Measurements from ENCODE around the gene CSNK1G3. TPM values are rescaled to one million over a fixed set of nuclear protein-coding genes. Genes with fewer than 3 reads are reported as not detected.
"Not testable (repeated sequence)": the region's sequence is repeated elsewhere in the genome, so short reads cannot be mapped to it uniquely, and the experiment has no call there.

Gene CSNK1G3
- polyA plus RNA-seq, 1 experiment: 40.9 TPM

DNA sequence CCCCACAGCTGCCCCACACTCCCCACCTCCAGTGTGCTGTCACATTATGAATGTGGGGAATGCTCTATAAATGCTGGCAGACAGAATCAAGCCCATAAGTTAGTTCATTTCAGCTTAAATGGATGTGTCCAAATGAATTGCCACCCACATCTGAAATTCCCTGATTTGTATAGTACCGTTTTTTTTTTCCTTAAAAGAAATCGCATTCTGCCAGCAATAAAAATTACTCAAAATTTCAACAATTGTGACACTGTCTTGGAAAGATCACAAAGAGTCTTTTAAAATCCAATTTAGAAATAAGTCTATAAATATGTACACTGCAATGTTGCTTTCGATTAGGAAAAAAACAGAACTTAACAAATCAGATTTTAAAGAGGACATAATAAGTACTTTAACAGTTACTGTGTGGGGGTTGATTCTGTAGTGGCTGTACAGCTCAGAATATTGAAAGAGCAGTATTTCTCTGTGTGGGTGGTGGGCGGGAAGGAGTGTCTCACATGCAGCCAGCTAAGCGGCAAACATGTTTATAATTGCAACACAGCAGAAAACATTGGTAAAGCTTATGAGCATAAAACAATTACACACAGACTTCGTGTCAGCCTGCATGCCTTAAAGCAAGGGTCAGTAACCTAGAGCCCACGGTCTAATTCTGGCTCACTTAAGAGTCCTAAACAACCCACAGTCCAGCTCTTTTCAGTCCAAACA lies 24.9 kb upstream of the CSNK1G3 start:
- H3K27me3 ChIP-seq (ENCODE audit: control insufficient read depth, insufficient read depth, low read length): no peaks in the 10 kb centered on the region
- no peak overlapping the region for H3K27ac ChIP-seq (ENCODE audit: low read depth, low read length)
- POLR2A ChIA-PET: interaction anchor here (0.5 to 0.7 kb wide), 2 partner anchors 21 to 30 kb away, joined by 3 to 5 read pairs; no protein-coding TSS in a partner anchor
- DNase-seq (ENCODE audit: low read depth, low spot score): peak; percentile 6
- no peaks in the 10 kb centered on the region for H3K9me3 ChIP-seq (ENCODE audit: control insufficient read depth, insufficient read depth, low read length)
- CTCF ChIA-PET: interaction anchor here (3.3 kb wide), 1 partner anchor 64 kb away, joined by 11 read pairs; the partner anchor contains the start of gene CEP120
- TF ChIP-seq, protein P1, sequence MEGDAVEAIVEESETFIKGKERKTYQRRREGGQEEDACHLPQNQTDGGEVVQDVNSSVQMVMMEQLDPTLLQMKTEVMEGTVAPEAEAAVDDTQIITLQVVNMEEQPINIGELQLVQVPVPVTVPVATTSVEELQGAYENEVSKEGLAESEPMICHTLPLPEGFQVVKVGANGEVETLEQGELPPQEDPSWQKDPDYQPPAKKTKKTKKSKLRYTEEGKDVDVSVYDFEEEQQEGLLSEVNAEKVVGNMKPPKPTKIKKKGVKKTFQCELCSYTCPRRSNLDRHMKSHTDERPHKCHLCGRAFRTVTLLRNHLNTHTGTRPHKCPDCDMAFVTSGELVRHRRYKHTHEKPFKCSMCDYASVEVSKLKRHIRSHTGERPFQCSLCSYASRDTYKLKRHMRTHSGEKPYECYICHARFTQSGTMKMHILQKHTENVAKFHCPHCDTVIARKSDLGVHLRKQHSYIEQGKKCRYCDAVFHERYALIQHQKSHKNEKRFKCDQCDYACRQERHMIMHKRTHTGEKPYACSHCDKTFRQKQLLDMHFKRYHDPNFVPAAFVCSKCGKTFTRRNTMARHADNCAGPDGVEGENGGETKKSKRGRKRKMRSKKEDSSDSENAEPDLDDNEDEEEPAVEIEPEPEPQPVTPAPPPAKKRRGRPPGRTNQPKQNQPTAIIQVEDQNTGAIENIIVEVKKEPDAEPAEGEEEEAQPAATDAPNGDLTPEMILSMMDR (IDR thresholded peaks at IDR 0.05; ENCODE audit: low read depth, low read length): no peak
- no peak overlapping the region for H3K4me3 ChIP-seq (ENCODE audit: low read depth, low read length)

DNA sequence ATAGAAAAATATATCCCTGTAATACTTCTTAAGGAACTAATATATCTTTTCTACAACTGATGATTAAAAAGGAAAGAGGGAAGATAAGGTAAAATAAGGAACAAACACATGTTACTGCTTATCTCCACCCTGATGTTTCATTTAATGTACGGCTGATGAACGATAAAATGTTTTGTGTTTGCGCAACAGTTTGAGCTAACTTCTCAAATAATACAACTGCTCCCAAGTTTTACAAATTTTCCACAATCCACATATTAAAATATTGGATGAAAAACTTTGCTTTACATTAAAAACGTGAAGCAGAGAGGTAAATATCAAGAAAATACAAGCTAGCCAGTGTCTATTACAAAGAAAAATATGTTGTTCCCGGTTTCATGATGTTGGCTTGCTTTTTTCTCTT lies 21.0 kb upstream of the CSNK1G3 start:
- no peak overlapping the region for H3K27ac ChIP-seq (ENCODE audit: low read depth, low read length)
- no peak overlapping the region for H3K4me3 ChIP-seq (ENCODE audit: low read depth, low read length)
- CTCF ChIA-PET: no interaction called here
- DNase-seq (ENCODE audit: low read depth, low spot score): no peak
- TF ChIP-seq, protein P1 (IDR thresholded peaks at IDR 0.05; ENCODE audit: low read depth, low read length): no peak
- H3K27me3 ChIP-seq (ENCODE audit: control insufficient read depth, insufficient read depth, low read length): no peaks in the 10 kb centered on the region
- POLR2A ChIA-PET: no interaction called here
- H3K9me3 ChIP-seq (ENCODE audit: control insufficient read depth, insufficient read depth, low read length): no peaks in the 10 kb centered on the region

DNA sequence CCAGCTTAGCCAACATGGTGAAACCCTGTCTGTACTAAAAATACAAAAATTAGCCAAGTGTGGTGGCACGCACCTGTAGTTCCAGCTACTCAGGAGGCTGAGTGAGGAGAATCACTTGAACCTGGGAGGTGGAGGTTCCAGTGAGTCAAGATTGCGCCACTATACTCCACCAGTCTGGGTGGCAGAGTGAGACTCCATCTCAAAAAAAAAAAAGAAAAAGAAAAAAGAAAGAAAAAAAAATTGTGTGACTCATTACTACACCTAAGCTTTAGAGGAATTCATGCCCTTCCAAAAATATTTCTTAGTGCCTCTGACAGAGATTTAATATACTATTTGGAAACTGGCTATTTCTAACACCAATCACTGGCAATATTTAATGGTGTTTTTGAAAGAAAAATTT lies 16.8 kb upstream of the CSNK1G3 start:
- H3K9me3 ChIP-seq (ENCODE audit: control insufficient read depth, insufficient read depth, low read length); CTCF ChIA-PET; H3K27me3 ChIP-seq (ENCODE audit: control insufficient read depth, insufficient read depth, low read length); H3K27ac ChIP-seq (ENCODE audit: low read depth, low read length); H3K4me3 ChIP-seq (ENCODE audit: low read depth, low read length); DNase-seq (ENCODE audit: low read depth, low spot score): not testable (repeated sequence)
- POLR2A ChIA-PET: interaction anchor here (0.7 kb wide), 1 partner anchor 1952 kb away, joined by 3 read pairs; no protein-coding TSS in a partner anchor

DNA sequence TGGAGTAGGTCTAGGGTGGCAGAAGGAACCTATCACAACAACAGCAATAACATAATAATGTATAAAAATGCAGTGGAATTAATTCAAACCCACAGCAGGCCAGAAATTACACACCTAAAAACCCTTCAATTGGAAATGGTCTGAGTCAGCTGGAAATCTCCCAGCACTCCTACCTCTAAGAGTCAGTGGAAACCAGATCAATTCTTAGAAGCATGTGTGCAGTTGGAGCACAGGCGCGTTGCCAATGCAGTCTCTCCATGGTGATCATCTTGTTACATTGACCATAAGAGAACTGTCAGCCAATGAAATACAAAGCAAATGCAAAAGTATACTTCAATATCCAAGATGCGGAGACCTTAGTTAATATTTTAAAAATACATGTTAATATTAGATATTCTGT lies 15.1 kb upstream of the CSNK1G3 start:
- ChIA-PET POLR2A (no interaction called here), CTCF (no interaction called here)
- Histone ChIP-seq H3K27ac (ENCODE audit: low read depth, low read length) (no peak overlapping the region), H3K9me3 (ENCODE audit: control insufficient read depth, insufficient read depth, low read length) (no peaks in the 10 kb centered on the region), H3K27me3 (ENCODE audit: control insufficient read depth, insufficient read depth, low read length) (no peaks in the 10 kb centered on the region), H3K4me3 (ENCODE audit: low read depth, low read length) (no peak overlapping the region)
- TF ChIP-seq, protein P1 (IDR thresholded peaks at IDR 0.05; ENCODE audit: low read depth, low read length): no peak
- no peak for DNase-seq (ENCODE audit: low read depth, low spot score)

DNA sequence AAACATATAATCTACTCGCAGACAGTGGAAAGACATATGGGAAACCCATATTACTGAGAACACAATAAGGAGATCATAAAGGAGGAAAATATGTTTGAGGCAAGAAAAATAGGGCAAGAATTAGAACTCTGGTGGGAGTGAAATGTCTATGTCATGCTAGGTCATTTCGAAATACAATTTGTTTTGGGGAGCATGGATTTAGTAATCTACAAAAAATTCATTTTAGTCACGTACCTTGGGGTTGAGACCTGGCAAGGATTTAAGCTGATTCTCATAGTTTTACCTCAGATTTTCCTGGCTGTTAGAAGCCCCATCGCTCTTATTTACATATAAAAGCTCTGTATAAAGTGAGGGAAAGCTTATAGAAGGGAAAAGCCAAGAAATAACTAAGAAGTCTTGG lies 11.5 kb upstream of the CSNK1G3 start:
- Histone ChIP-seq H3K27ac (ENCODE audit: low read depth, low read length) (no peak overlapping the region), H3K27me3 (ENCODE audit: control insufficient read depth, insufficient read depth, low read length) (peaks cover 4% of the 10 kb centered on the region), H3K9me3 (ENCODE audit: control insufficient read depth, insufficient read depth, low read length) (no peaks in the 10 kb centered on the region), H3K4me3 (ENCODE audit: low read depth, low read length) (no peak overlapping the region)
- ChIA-PET CTCF (interaction anchor here (0.6 to 2.1 kb wide), 2 partner anchors 71 to 77 kb away, joined by 3 to 7 read pairs; partner anchors contain the start of gene CEP120), POLR2A (no interaction called here)
- DNase-seq (ENCODE audit: low read depth, low spot score): no peak
- TF ChIP-seq, protein P1 (IDR thresholded peaks at IDR 0.05; ENCODE audit: low read depth, low read length): no peak

Data from AG04450 (cell line).